Hindlimb muscle (tissue), 1 donor: ENCODE measurements around the gene PLCL2. TPM values are rescaled to one million over a fixed set of nuclear protein-coding genes. Genes with fewer than 3 reads are reported as not detected.

Experiments
- DNase-seq: peaks from one replicate; pipeline ENCODE4 v3.0.0-alpha.2; 2013
- polyA plus RNA-seq: library from polyadenylated mRNA; unstranded; fragments of 120-200 nt; gene quantifications from one replicate; pipeline ENCODE4 v1.2.1, GENCODE V29; 2013; ENCODE audit not compliant: insufficient read length

PLCL2 gene
- polyA plus RNA-seq = 14.3 TPM

- DNase-seq = peak; percentile 49
These were observed at the start of gene PLCL2 for GRCh38 chr3:16884748-16885592. Gene PLCL2, plus strand, starts transcription at chr3:16884955. Its CDS starts 85 bp downstream, at chr3:16885040.

- no peak for DNase-seq
These were observed 48.1 kb upstream of the PLCL2 start for GRCh38 chr3:16836505-16837237.

GRCh38 chr3:16837602-16838001 is 47.2 kb upstream of the PLCL2 start:
- no peak for DNase-seq

- no peak for DNase-seq
These were observed 46.2 kb upstream of the PLCL2 start for GRCh38 chr3:16838561-16838960.

- DNase-seq = no peak
These were observed 45.3 kb upstream of the PLCL2 start for GRCh38 chr3:16839271-16840100.

- no peak for DNase-seq
These were observed 44.7 kb upstream of the PLCL2 start for GRCh38 chr3:16840101-16840424.

GRCh38 chr3:16841041-16841753 is 43.6 kb upstream of the PLCL2 start:
- no peak for DNase-seq

GRCh38 chr3:16841904-16842271 is 42.9 kb upstream of the PLCL2 start:
- DNase-seq = no peak

GRCh38 chr3:16842272-16843270 is 42.2 kb upstream of the PLCL2 start:
- DNase-seq = no peak

- DNase-seq = no peak
These were observed 40.5 kb upstream of the PLCL2 start for GRCh38 chr3:16844222-16844621.

GRCh38 chr3:16844791-16845190 is 40.0 kb upstream of the PLCL2 start:
- DNase-seq = no peak

GRCh38 chr3:16846373-16847080 is 38.2 kb upstream of the PLCL2 start:
- no peak for DNase-seq

GRCh38 chr3:16848007-16848406 is 36.7 kb upstream of the PLCL2 start:
- DNase-seq = no peak

- DNase-seq = peak; percentile 54
These were observed 35.5 kb upstream of the PLCL2 start for GRCh38 chr3:16849229-16849628.

- no peak for DNase-seq
These were observed 35.0 kb upstream of the PLCL2 start for GRCh38 chr3:16849795-16850194.

- no peak for DNase-seq
These were observed 29.3 kb upstream of the PLCL2 start for GRCh38 chr3:16855497-16855896.

GRCh38 chr3:16860234-16860633 is 24.5 kb upstream of the PLCL2 start:
- no peak for DNase-seq

- DNase-seq = no peak
These were observed 23.3 kb upstream of the PLCL2 start for GRCh38 chr3:16861432-16861831.

GRCh38 chr3:16864610-16865313 is 20.0 kb upstream of the PLCL2 start:
- no peak for DNase-seq

GRCh38 chr3:16865335-16865734 is 19.4 kb upstream of the PLCL2 start:
- no peak for DNase-seq
